Measurements from ENCODE around the gene MFGE8.
"Not testable (repeated sequence)": the region's sequence is repeated elsewhere in the genome, so short reads cannot be mapped to it uniquely, and the experiment has no call there.

Gene MFGE8

GRCh38 chr15:88913017-88913849 is at the start of gene MFGE8:
MFGE8 (minus strand) TSS chr15:88913379; CDS start chr15:88913319, 60 bp downstream.
- peak; percentile 75 to 82 for DNase-seq

DNA sequence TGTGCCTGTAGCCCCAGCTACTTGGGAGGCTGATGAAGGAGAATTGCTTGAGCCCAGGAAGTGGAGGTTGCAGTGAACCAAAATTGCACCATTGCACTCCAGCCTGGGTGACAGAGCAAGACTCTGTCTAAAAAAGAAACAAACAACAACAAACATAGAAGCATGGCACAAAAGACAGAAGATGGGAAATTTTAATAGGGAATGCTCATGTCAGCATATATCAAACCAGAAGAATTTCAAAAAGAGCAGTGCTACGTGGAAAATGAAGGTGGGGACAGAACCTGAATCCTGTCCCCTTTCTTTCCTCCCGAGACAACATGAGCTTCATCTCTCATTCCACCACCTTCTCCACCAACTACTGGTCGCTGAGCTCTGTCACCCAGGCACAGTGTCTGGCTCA is 46.3 kb upstream of the MFGE8 start:
- no peak for DNase-seq

DNA sequence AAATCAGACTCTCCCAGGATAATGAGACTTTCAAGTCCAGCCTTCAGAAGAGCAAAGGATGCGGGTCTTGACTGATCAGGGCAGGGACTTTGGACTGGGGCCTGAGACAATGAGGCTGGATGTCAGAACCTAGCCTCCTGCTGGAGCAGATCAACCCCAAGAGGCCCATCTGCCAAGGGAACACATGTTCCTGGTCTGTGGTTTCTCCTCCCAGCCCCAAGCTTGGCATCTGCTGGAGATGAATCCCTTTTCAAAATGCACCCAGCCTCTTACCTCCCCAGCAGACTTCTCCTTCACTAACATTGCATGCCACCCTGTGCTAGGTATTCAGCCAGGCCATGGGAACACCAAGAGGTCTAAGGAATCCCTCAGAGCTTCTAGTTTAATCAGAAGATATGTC is 43.7 kb upstream of the MFGE8 start:
- DNase-seq, result no peak

- DNase-seq, result no peak
These were observed 43.1 kb upstream of the MFGE8 start for GRCh38 chr15:88956263-88956662.

GRCh38 chr15:88954431-88955277 is 41.5 kb upstream of the MFGE8 start:
- DNase-seq, result peak; percentile 9 to 59

DNA sequence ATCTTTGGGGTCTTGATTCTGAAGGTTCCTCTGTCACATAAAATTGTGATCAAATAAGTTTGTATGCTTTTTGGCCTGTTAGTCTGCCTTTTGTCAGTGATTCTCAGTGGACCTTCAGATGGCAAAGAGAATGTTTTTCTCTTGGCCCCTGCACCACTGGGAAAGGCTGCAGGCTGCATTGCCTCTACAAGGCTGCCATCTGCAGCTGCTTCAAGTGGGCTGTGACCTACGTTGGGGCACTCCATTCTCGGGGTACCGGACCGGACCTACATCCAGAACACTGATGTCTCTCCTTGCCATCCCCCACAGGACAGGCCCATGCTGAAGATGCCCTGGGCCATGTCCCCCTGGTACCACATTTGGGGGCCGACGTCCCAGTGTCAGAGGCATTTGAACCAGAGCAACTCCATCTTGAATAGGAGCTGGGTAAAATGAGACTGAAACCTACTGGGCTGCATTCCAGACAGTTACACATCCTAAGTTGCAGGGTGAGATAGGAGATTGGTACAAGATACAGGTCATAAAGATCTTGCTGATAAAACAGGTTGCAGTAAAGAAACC is 37.5 kb upstream of the MFGE8 start:
- DNase-seq, result no peak

DNA sequence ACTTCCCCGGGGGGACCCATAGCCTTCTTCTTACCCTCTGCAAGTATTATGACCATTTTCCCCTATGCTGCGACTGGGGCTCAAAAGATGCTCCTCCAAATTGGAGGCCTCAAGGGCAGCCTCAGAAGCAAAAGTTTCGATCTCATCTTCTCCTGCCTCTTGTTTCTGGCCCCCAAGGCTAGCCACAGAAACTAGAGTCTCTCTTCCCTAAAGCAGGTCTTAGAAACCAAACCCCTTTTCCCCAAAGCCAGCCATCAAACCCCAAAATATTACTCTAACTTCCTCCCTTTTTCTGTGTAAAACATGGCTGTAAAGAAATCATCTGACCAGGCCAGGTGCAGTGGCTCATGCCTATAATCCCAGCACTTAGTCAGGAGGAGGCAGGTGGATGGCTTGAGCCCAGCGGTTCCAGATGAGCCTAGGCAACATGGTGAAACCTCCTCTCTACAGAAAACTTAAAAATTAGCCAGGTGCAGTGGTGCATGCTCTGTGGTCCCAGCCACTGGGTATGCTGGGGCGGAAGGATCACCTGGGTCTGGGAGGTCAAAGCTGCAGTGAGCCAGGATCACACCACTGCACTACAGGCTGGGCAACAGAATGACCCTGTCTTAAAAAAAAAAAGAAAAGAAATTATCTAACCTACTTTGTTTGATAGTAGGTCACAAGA is 36.7 kb upstream of the MFGE8 start:
- DNase-seq, result no peak

DNA sequence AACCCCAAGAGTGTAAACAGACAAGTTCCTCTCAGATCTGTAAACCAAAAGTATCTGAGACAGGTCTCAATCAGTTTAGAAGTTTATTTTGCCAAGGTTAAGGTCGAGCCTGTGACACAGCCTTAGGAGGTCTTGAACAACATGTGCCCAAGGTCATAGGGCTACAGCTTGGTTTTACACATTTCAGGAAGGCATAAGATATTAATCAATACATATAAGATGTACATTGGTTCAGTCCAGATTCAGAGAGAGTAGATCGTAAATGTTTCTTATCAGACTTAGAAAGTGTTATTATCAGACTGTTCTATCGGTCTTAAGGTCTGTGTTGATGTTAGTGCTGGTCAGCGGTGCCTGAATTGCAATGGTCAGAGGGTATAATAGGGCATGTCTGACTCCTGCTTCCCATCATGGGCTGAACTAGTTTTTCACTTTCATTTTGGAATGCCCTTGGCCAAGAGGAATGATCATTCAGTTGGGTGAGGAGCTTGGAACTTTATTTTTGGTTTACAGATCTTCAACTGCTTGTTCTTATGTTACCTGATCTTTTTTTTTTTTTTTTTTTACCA is 27.0 kb upstream of the MFGE8 start:
- DNase-seq, result no peak

DNA sequence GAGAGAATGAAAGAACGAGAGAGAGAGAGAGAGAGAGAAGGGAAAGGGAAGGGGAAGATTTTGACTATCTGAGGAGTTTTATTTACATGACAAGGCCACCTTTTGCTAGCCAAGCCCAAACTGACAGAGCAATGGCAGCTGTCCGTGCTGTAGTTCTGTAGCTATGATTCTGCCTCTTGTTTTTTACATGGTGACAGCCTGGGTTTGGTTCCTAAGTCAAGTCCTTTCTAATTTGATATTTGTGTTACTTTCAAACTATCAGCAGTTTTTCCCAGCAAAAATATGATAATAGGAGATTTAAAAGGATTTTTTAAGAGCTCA is 26.3 kb upstream of the MFGE8 start:
- no peak for DNase-seq

DNA sequence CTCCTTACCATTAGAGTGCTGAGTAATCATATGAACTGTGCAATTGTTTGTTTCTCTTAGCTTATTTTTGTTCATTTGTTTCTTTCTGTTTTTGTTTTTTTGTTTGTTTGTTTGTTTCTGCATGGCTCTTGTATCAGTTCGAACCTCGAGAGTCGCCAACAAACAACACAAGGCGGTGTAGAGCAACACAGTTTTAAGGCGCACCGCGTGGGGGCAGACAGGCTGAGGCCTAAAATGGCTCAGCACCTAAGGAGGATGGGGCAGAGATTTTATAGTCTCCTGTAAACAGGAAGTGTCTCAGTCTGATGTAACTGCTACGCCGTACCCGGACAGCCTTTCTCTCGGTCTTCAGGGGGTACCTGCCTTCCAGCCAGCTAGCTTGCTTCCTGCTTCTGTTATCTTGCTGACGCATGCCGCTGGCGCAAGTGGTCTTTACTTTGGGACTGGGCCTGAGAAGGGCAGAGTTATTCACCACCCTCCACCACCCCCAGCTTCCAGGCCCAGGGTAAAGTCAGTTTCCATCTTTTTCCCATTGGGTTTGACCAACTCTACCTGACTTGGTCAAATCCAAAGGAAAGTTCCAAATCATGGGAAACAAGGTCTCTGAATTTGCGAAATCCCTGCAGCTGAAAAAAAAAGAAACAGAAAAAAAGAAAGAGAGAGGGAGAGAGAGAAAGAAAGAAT is 25.8 kb upstream of the MFGE8 start:
- DNase-seq, result no peak

- not testable (repeated sequence) for DNase-seq
These were observed 21.3 kb upstream of the MFGE8 start for GRCh38 chr15:88934449-88934848.

- no peak for DNase-seq
These were observed 19.7 kb upstream of the MFGE8 start for GRCh38 chr15:88932875-88933330.

GRCh38 chr15:88932271-88932874 is 19.2 kb upstream of the MFGE8 start:
- no peak for DNase-seq

GRCh38 chr15:88930579-88930978 is 17.4 kb upstream of the MFGE8 start:
- DNase-seq, result no peak

GRCh38 chr15:88929358-88930098 is 16.3 kb upstream of the MFGE8 start:
- DNase-seq, result not testable (repeated sequence)

- not testable (repeated sequence) for DNase-seq
These were observed 15.0 kb upstream of the MFGE8 start for GRCh38 chr15:88928192-88928591.

DNA sequence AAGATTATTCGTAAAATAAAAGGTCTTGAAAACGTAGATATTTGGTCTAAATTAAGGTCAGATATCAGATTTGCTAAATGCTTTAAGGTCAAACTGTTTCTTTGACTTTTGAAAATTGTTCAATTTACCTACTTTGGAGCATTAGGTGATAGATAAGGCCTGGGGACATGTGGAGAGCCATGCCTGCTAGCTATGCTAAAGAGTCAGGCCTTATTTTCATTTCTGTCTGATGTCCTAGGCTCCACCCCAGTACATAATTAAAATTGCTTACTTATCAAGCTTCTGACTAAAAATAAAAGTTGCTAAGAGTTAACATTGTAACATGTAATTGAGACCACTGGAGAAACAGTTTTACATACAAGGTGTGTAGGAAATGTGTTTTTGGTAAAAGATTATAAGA is 12.5 kb upstream of the MFGE8 start:
- not testable (repeated sequence) for DNase-seq

DNA sequence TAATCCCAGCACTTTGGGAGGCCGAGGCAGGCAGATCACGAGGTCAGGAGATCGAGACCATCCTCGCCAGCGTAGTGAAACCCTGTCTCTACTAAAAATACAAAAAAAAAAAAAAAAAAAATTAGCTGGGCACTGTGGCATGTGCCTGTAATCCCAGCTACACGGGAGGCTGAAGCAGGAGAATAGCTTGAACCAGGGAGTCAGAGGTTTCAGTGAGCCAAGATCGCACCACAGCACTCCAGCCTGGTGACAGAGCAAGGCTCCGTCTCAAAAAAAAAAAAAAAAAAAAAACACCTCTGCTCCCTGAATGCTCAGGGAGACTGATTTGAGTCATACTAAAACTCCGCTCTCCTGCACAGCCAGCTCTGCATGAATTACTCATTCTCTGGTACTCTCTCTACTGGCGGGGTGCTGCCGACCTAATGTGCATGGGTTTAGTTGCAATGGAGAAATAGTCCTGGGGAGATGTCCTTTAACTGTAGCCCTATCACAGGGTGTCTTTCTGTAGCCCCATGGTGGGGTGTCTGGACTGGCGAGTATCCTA is 7.8 kb upstream of the MFGE8 start:
- not testable (repeated sequence) for DNase-seq

GRCh38 chr15:88920186-88920891 is 7.2 kb upstream of the MFGE8 start:
- DNase-seq, result no peak

DNA sequence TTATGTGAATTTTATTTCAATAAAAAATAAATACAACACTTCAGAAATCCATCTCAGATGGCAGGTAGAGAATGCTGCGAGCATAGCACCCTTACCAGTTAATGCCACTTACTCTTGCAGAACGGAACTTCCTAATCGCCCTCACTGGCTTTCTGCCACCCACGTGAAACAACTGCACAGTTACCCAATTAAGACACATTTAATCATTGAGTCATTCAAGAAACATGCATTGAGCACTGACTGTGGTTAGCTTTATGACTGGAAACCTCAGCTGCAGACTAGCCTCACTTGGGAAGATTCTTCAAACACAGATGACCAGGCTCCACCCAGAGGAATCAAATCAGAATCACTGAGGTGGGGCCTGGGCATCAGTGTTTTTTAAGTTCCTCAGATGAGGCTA is 5.6 kb upstream of the MFGE8 start:
- no peak for DNase-seq

All from NCI-H526 (cell line).